DND-41 (cell line): Measurements from ENCODE around the gene PAX2.

Source experiments
- ATAC-seq: fragments of 200-7000 bp; cut with Tn5 transposase; 3 replicates; pipeline ENCODE4 v1.9.1; 2021; ENCODE audit warnings: low read depth; ENCODE audit not compliant: insufficient read depth
- DNase-seq: peaks from one replicate; pipeline ENCODE4 v3.0.0-alpha.2; 2020
- H2AFZ ChIP-seq: 2 replicates; pipeline ENCODE4 v1.6.0; 2012; ENCODE audit warnings: low read depth, low read length
- H3K27ac ChIP-seq: 2 replicates; pipeline ENCODE4 v1.5.1; 2012; ENCODE audit warnings: low read length, inconsistent platforms
- H3K27me3 ChIP-seq: fragments of 200-600 bp; sonication (generic); 2 replicates; pipeline ENCODE4 v1.6.0; 2012; ENCODE audit warnings: low read length, mild to moderate bottlenecking, inconsistent platforms; ENCODE audit not compliant: insufficient read depth, poor library complexity
- H3K36me3 ChIP-seq: 2 replicates; pipeline ENCODE4 v1.5.1; 2012; ENCODE audit warnings: low read length, inconsistent platforms; ENCODE audit not compliant: insufficient read depth
- H3K4me1 ChIP-seq: 2 replicates; pipeline ENCODE4 v1.5.1; 2012; ENCODE audit warnings: mild to moderate bottlenecking, low read length; ENCODE audit not compliant: insufficient read depth
- H3K4me2 ChIP-seq: 2 replicates; pipeline ENCODE4 v1.6.0; 2012; ENCODE audit warnings: mild to moderate bottlenecking, moderate library complexity, low read length, inconsistent platforms; ENCODE audit not compliant: insufficient read depth
- H3K4me3 ChIP-seq, 2 experiments: fragments of 200-600 bp in 1 of 2; shearing (Covaris generic) in 1 of 2; 2 replicates each; pipeline ENCODE4 v1.5.1; 2012 to 2016; ENCODE audit warnings: inconsistent platforms in 2 of 2, low read length in 2 of 2, mild to moderate bottlenecking in 2 of 2, low read depth in 1 of 2, moderate library complexity in 1 of 2
- H3K79me2 ChIP-seq: 2 replicates; pipeline ENCODE4 v1.6.0; 2012; ENCODE audit warnings: low read length, inconsistent platforms; ENCODE audit not compliant: insufficient read depth
- H3K9ac ChIP-seq: 2 replicates; pipeline ENCODE4 v1.6.0; 2012; ENCODE audit warnings: low read depth, mild to moderate bottlenecking, inconsistent platforms, low read length, moderate library complexity
- H3K9me3 ChIP-seq: 2 replicates; pipeline ENCODE4 v1.5.1; 2012; ENCODE audit warnings: low read length, moderate library complexity, mild to moderate bottlenecking, inconsistent platforms; ENCODE audit not compliant: insufficient read depth, severe bottlenecking
- H4K20me1 ChIP-seq: 2 replicates; pipeline ENCODE4 v1.6.0; 2012; ENCODE audit warnings: low read length; ENCODE audit not compliant: insufficient read depth
- EZH2 ChIP-seq: IDR thresholded peaks from 3 replicates; pipeline ENCODE4 v1.6.1; 2012; ENCODE audit warnings: borderline replicate concordance, low read depth, mild to moderate bottlenecking, moderate library complexity, low read length, inconsistent platforms; ENCODE audit not compliant: severe bottlenecking
- TF ChIP-seq, protein P1 (sequence below): IDR thresholded peaks from 2 replicates; pipeline ENCODE4 v1.5.1; 2012; ENCODE audit warnings: borderline replicate concordance, low read length, moderate library complexity, mild to moderate bottlenecking; ENCODE audit not compliant: poor library complexity, severe bottlenecking; ENCODE audit errors: extremely low read depth

The PAX2 gene

DNA sequence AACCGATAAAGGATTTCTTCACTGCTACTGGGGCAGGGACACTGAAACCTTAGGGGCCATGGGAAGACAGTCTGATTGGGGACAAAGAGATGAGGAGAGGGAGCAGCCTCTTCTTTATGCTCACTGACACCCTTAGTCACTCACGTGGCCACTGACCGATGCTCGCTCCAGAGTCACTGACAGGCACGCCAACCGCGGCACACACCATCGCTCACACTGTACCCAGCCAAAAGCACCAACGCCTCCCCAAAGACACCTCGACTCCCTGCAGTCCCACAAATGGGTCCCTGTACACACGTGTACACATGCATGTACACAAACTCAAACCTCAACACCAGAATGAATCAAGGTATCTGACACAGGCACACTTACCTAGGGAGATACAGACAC lies 132.1 kb downstream of the PAX2 start:
- Histone ChIP-seq H3K36me3 (no peaks in the 10 kb centered on the region), H2AFZ (no peak overlapping the region), H3K9me3 (no peaks in the 10 kb centered on the region), H3K27me3 (no peaks in the 10 kb centered on the region), H3K9ac (no peak overlapping the region), H3K4me3 (no peak overlapping the region), H3K79me2 (no peaks in the 10 kb centered on the region), H3K4me1 (peaks cover 8% of the 10 kb centered on the region), H4K20me1 (no peaks in the 10 kb centered on the region), H3K27ac (no peak overlapping the region), H3K4me2 (no peak overlapping the region)
- ATAC-seq (no peak), DNase-seq (no peak)
- no peak for TF ChIP-seq EZH2
- TF ChIP-seq, protein P1, sequence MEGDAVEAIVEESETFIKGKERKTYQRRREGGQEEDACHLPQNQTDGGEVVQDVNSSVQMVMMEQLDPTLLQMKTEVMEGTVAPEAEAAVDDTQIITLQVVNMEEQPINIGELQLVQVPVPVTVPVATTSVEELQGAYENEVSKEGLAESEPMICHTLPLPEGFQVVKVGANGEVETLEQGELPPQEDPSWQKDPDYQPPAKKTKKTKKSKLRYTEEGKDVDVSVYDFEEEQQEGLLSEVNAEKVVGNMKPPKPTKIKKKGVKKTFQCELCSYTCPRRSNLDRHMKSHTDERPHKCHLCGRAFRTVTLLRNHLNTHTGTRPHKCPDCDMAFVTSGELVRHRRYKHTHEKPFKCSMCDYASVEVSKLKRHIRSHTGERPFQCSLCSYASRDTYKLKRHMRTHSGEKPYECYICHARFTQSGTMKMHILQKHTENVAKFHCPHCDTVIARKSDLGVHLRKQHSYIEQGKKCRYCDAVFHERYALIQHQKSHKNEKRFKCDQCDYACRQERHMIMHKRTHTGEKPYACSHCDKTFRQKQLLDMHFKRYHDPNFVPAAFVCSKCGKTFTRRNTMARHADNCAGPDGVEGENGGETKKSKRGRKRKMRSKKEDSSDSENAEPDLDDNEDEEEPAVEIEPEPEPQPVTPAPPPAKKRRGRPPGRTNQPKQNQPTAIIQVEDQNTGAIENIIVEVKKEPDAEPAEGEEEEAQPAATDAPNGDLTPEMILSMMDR = no peak

DNA sequence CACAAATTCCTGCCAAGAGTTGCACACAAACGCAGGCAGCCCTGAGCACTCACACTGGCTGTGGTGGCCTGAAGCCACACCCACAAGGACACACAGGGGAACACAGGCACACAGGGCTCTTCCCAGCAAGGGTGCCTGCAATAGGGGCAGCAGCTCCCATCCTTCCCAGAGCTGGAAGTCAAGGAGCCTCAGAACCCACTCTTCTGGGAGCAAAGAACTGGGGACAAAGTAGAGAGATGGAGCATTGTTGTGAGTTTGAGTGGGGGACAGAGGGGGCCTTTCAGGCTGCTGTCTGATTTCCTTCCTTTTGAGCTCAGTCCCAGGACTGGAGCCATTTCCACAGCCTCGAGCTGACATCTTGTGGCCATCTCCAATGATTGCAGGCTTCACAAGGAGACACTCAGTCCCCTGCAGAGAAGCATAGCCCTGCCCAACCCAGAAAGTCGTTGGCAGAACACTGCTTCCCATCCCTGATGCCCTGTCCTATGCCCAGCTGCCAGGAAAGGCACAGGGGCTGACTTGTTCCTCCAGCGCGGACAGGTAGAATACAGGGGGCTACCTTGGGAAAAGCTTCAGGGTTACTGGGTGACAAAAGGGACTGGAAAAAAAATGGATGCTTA lies 133.0 kb downstream of the PAX2 start:
- Histone ChIP-seq H4K20me1 (no peaks in the 10 kb centered on the region), H3K27ac (no peak overlapping the region), H3K9ac (no peak overlapping the region), H3K9me3 (no peaks in the 10 kb centered on the region), H3K4me3 (no peak overlapping the region), H3K79me2 (no peaks in the 10 kb centered on the region), H3K36me3 (no peaks in the 10 kb centered on the region), H2AFZ (peak overlapping the region; percentile 20; the same call in 1 of the 2 replicates), H3K4me1 (peaks cover 8% of the 10 kb centered on the region), H3K4me2 (no peak overlapping the region), H3K27me3 (no peaks in the 10 kb centered on the region)
- peak; percentile 90 for ATAC-seq
- peak; percentile 67 for DNase-seq
- TF ChIP-seq, protein P1 = peak; percentile 73
- TF ChIP-seq EZH2 = no peak
